ENCODE data around the gene C2orf69. TPM values are rescaled to one million over a fixed set of nuclear protein-coding genes. Genes with fewer than 3 reads are reported as not detected.
"Not testable (repeated sequence)": the region's sequence is repeated elsewhere in the genome, so short reads cannot be mapped to it uniquely, and the experiment has no call there.

The C2orf69 gene
- total RNA-seq, 1 donor from 2014 or later, result 7.9 TPM

DNA sequence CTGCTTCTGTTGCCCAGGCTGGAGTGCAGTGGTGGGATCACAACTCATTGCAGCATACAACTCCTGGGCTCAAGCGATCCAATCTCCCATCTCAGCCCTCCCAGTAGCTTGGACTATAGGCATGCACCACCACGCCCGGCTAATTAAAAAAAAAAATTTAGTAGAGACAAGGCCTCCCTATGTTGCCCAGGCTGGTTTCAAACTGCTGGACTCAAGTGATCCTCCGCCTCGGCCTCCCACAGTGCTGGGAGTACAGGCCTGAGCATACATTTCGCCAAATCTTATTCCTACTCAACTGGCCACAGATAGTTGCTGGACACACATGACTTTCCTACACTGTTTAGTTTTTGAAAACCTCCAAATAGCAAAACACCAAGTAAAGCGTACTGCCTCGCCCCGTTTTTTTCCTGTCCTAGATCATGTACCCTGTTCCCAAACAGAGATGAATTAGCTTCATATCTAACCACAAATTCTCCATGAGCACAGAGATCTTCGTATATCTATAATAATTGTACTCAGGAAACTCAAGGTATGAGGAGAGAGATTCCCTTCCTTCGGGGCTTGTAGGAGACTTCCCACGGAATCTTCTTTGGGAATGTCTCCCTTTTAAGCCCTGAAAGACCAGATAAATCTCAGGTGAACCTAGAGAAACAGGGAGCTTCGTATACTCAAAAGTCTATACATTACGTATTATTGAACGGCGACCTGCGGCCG is 598 bp upstream of the C2orf69 start:
- no peaks in the 10 kb centered on the region for H3K9me3 Mint-ChIP-seq (ENCODE audit: unreplicated experiment)
- H3K4me3 Mint-ChIP-seq (ENCODE audit: unreplicated experiment), result peak overlapping the region; percentile 100
- Histone ChIP-seq H3K4me3 (ENCODE audit: insufficient read depth, low read depth, low read length) (peak overlapping the region; percentile 97), H3K27ac (ENCODE audit: low read depth, low read length) (no peak overlapping the region), H3K36me3 (ENCODE audit: insufficient read depth, low read length) (no peaks in the 10 kb centered on the region), H3K9ac (ENCODE audit: low read length) (peak overlapping the region; percentile 96), H3K79me2 (ENCODE audit: insufficient read depth, low read length) (peaks cover 38% of the 10 kb centered on the region), H4K20me1 (ENCODE audit: insufficient read depth, low read length) (peaks cover 23% of the 10 kb centered on the region), H3K9me3 (ENCODE audit: insufficient read depth, low read depth, low read length) (no peaks in the 10 kb centered on the region), H3K4me1 (ENCODE audit: insufficient read depth, low read length) (peaks cover 8% of the 10 kb centered on the region), H3K4me2 (ENCODE audit: low read length) (peak overlapping the region; percentile 88), H3K27me3 (ENCODE audit: insufficient read depth, low read length) (no peaks in the 10 kb centered on the region), H2AFZ (ENCODE audit: low read depth, low read length) (peak overlapping the region; percentile 50)
- DNase-seq (ENCODE audit: low read depth) (no peak), FAIRE-seq (no peak)
- no peak overlapping the region for H3K27ac Mint-ChIP-seq (ENCODE audit: unreplicated experiment)
- TF ChIP-seq, protein P1, sequence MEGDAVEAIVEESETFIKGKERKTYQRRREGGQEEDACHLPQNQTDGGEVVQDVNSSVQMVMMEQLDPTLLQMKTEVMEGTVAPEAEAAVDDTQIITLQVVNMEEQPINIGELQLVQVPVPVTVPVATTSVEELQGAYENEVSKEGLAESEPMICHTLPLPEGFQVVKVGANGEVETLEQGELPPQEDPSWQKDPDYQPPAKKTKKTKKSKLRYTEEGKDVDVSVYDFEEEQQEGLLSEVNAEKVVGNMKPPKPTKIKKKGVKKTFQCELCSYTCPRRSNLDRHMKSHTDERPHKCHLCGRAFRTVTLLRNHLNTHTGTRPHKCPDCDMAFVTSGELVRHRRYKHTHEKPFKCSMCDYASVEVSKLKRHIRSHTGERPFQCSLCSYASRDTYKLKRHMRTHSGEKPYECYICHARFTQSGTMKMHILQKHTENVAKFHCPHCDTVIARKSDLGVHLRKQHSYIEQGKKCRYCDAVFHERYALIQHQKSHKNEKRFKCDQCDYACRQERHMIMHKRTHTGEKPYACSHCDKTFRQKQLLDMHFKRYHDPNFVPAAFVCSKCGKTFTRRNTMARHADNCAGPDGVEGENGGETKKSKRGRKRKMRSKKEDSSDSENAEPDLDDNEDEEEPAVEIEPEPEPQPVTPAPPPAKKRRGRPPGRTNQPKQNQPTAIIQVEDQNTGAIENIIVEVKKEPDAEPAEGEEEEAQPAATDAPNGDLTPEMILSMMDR (IDR thresholded peaks at IDR 0.05; ENCODE audit: insufficient read depth, low read depth, low read length), result no peak
- no peak for TF ChIP-seq EZH2 (IDR thresholded peaks at IDR 0.05; ENCODE audit: insufficient read depth, low read length)
- no peaks in the 10 kb centered on the region for H3K27me3 Mint-ChIP-seq (ENCODE audit: low read depth, unreplicated experiment)
- H3K4me1 Mint-ChIP-seq (ENCODE audit: low read depth, unreplicated experiment), result peaks cover 12% of the 10 kb centered on the region
- H3K36me3 Mint-ChIP-seq (ENCODE audit: low read depth, unreplicated experiment), result no peaks in the 10 kb centered on the region

DNA sequence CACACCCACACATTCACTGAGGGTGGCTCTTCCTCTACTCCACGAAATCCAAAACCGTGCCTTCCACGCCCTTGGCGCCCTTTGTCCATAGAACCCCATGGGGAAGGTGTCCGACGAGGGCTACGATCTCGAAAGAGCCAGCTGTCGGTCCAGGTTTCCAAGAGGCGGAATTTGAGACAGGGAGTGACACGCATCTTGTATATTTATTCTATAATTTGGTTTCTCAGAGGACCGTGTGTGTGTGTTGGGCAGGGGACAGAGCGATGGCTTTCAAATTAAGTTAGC is 726 bp downstream of the C2orf69 start:
- peaks cover 10% of the 10 kb centered on the region for H3K36me3 Mint-ChIP-seq (ENCODE audit: low read depth, unreplicated experiment)
- peaks cover 12% of the 10 kb centered on the region for H3K4me1 Mint-ChIP-seq (ENCODE audit: low read depth, unreplicated experiment)
- no peaks in the 10 kb centered on the region for H3K27me3 Mint-ChIP-seq (ENCODE audit: low read depth, unreplicated experiment)
- no peaks in the 10 kb centered on the region for H3K27me3 ChIP-seq (ENCODE audit: insufficient read depth, low read length)
- FAIRE-seq (no peak), DNase-seq (ENCODE audit: low read depth) (no peak)
- peak overlapping the region; percentile 96 for H3K9ac ChIP-seq (ENCODE audit: low read length)
- TF ChIP-seq, protein P1 (IDR thresholded peaks at IDR 0.05; ENCODE audit: insufficient read depth, low read depth, low read length), result no peak
- TF ChIP-seq EZH2 (IDR thresholded peaks at IDR 0.05; ENCODE audit: insufficient read depth, low read length), result no peak
- H3K36me3 ChIP-seq (ENCODE audit: insufficient read depth, low read length), result no peaks in the 10 kb centered on the region
- H3K9me3 ChIP-seq (ENCODE audit: insufficient read depth, low read depth, low read length), result peaks cover 2% of the 10 kb centered on the region
- H3K4me2 ChIP-seq (ENCODE audit: low read length), result peak overlapping the region; percentile 88
- H3K4me1 ChIP-seq (ENCODE audit: insufficient read depth, low read length), result peaks cover 8% of the 10 kb centered on the region
- peaks cover 6% of the 10 kb centered on the region for H3K9me3 Mint-ChIP-seq (ENCODE audit: unreplicated experiment)
- H4K20me1 ChIP-seq (ENCODE audit: insufficient read depth, low read length), result peaks cover 28% of the 10 kb centered on the region
- H3K27ac ChIP-seq (ENCODE audit: low read depth, low read length), result peak overlapping the region; percentile 96
- H3K79me2 ChIP-seq (ENCODE audit: insufficient read depth, low read length), result peaks cover 51% of the 10 kb centered on the region
- peak overlapping the region; percentile 97 for H3K4me3 ChIP-seq (ENCODE audit: insufficient read depth, low read depth, low read length)
- H3K27ac Mint-ChIP-seq (ENCODE audit: unreplicated experiment), result peak overlapping the region; percentile 96
- H2AFZ ChIP-seq (ENCODE audit: low read depth, low read length), result peak overlapping the region; percentile 94
- H3K4me3 Mint-ChIP-seq (ENCODE audit: unreplicated experiment), result peak overlapping the region; percentile 100

DNA sequence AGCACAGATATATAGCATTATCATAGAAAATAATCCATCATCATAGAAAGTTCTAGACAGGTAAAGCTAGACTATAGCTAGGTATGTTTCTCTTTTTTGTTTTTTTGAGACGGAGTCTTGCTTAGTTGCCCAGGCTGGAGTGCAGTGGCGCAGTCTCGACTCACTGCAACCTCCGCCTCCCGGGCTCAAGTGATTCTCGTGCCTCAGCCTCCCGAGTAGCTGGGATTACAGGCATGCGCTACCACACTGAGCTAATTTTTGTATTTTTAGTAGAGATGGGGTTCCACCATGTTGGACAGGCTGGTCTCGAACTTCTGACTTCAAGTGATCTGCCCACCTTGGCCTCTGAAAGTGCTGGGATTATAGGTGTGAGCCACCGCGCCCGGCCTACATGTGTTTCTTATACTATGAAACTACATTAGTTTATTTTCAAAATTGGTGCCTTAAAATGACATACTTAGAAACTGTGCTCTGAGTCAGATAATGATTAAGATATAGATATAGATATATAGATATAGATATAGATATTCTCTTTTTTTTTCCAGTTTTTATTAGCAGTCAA is 1.5 kb downstream of the C2orf69 start:
- DNase-seq (ENCODE audit: low read depth); H3K27ac Mint-ChIP-seq (ENCODE audit: unreplicated experiment); H3K36me3 ChIP-seq (ENCODE audit: insufficient read depth, low read length); H2AFZ ChIP-seq (ENCODE audit: low read depth, low read length); H3K4me1 ChIP-seq (ENCODE audit: insufficient read depth, low read length); H3K9me3 ChIP-seq (ENCODE audit: insufficient read depth, low read depth, low read length); H3K27ac ChIP-seq (ENCODE audit: low read depth, low read length); H3K27me3 Mint-ChIP-seq (ENCODE audit: low read depth, unreplicated experiment); H3K27me3 ChIP-seq (ENCODE audit: insufficient read depth, low read length); FAIRE-seq: not testable (repeated sequence)
- H3K4me3 Mint-ChIP-seq (ENCODE audit: unreplicated experiment), result peak overlapping the region; percentile 100
- Histone ChIP-seq H3K4me2 (ENCODE audit: low read length) (peak overlapping the region; percentile 88), H4K20me1 (ENCODE audit: insufficient read depth, low read length) (peaks cover 28% of the 10 kb centered on the region), H3K9ac (ENCODE audit: low read length) (peak overlapping the region; percentile 96), H3K79me2 (ENCODE audit: insufficient read depth, low read length) (peaks cover 59% of the 10 kb centered on the region), H3K4me3 (ENCODE audit: insufficient read depth, low read depth, low read length) (peak overlapping the region; percentile 97)
- H3K9me3 Mint-ChIP-seq (ENCODE audit: unreplicated experiment), result peaks cover 13% of the 10 kb centered on the region
- H3K4me1 Mint-ChIP-seq (ENCODE audit: low read depth, unreplicated experiment), result peaks cover 12% of the 10 kb centered on the region
- H3K36me3 Mint-ChIP-seq (ENCODE audit: low read depth, unreplicated experiment), result peaks cover 18% of the 10 kb centered on the region

Measured in astrocyte (in vitro differentiated cells and primary cell).